K562 (cell line): ENCODE results near the gene RALA. TPM values are rescaled to one million over a fixed set of nuclear protein-coding genes. Genes with fewer than 3 reads are reported as not detected.

Source experiments
- BHLHE40 ChIP-seq: IDR thresholded peaks from 2 replicates; pipeline ENCODE4 v1.6.1; 2011; ENCODE audit warnings: low read length, improper control_type of control experiment
- CBX1 ChIP-seq: sonication (generic); IDR thresholded peaks from 2 replicates; pipeline ENCODE4 v1.6.1; 2016; ENCODE audit warnings: antibody characterized with exemption, low read depth, mild to moderate bottlenecking
- HNRNPH1 ChIP-seq: fragments of 200-400 bp; formaldehyde crosslinking; optimal IDR thresholded peaks from 2 replicates; pipeline ENCODE3; 2017; ENCODE audit warnings: low read depth, mild to moderate bottlenecking, low read length, moderate library complexity
- JUN ChIP-seq, 2 experiments: sonication (generic) in 1 of 2; formaldehyde crosslinking in 1 of 2; IDR thresholded peaks; 2 replicates each; pipeline versions ENCODE4 v1.6.1 to v1.8.0; 2012 to 2022; ENCODE audit warnings: borderline replicate concordance in 2 of 2, mild to moderate bottlenecking in 2 of 2, improper control_type of control experiment in 1 of 2, low read depth in 1 of 2, low read length in 1 of 2, missing genetic modification reagents in 1 of 2
- JUND ChIP-seq, 2 experiments: IDR thresholded peaks; 2 replicates in 1 of 2; 3 replicates in 1 of 2; pipeline ENCODE4 v1.6.1; 2011; ENCODE audit warnings: borderline replicate concordance in 2 of 2, low read depth in 2 of 2, low read length in 2 of 2, improper control_type of control experiment in 1 of 2, missing biosample characterization in 1 of 2, missing genetic modification characterization in 1 of 2, missing genetic modification reagents in 1 of 2
- PRPF4 ChIP-seq: fragments of 200-400 bp; formaldehyde crosslinking; IDR thresholded peaks from one replicate; pipeline ENCODE4 v1.6.1; 2017; ENCODE audit warnings: low read length, low read depth, mild to moderate bottlenecking; ENCODE audit not compliant: insufficient read depth, poor library complexity, severe bottlenecking
- RB1 ChIP-seq: fragments of 450-650 bp; IDR thresholded peaks from 2 replicates; pipeline ENCODE4 v1.6.1; 2017; ENCODE audit warnings: low read depth, mild to moderate bottlenecking
- RCOR1 ChIP-seq, 2 experiments: IDR thresholded peaks; 2 replicates each; pipeline ENCODE4 v1.6.1; 2012; ENCODE audit warnings: low read depth in 2 of 2, low read length in 2 of 2, borderline replicate concordance in 1 of 2, improper control_type of control experiment in 1 of 2
- TBP ChIP-seq: optimal IDR thresholded peaks from 2 replicates; pipeline ENCODE3; 2011; ENCODE audit warnings: low read depth, low read length, improper control_type of control experiment
- TFAM ChIP-seq: fragments of 250-450 bp; sonication (Bioruptor Pico); conservative IDR thresholded peaks from 2 replicates; pipeline ENCODE4 v1.5.0; 2021; ENCODE audit warnings: mild to moderate bottlenecking, moderate library complexity
- ZNF785 ChIP-seq: fragments of 250-450 bp; sonication (Bioruptor Pico); IDR thresholded peaks from 2 replicates; pipeline ENCODE4 v1.4.0; 2020; ENCODE audit warnings: mild to moderate bottlenecking
- polyA plus RNA-seq, 8 experiments: library from polyadenylated mRNA; depleted of rRNA in 4 of 8; stranded (reverse) in 5 of 8; unstranded in 3 of 8; fragments of >200 nt; fragmentation: Nextera tagmentation in 2 of 8; fragmentation: Illumina TruSeq in 1 of 8; extraction: Ambion mirVana in 2 of 8; extraction: Trizol in 1 of 8; gene quantifications; 2 replicates each; pipeline versions ENCODE4 v1.2.1 to v1.2.3, GENCODE V29; 2011 to 2014; ENCODE audit warnings: inconsistent platforms in 1 of 8, missing spikeins in 1 of 8
- total RNA-seq, 7 experiments: library from RNA; depleted of rRNA in 6 of 7; stranded (reverse); fragments of >200 nt in 6 of 7; fragmentation: Illumina TruSeq in 2 of 7; extraction: Trizol in 2 of 7; gene quantifications; 2 replicates each; pipeline versions ENCODE4 v1.2.1 to v1.2.3, GENCODE V29; 2011 to 2021; ENCODE audit warnings: low replicate concordance in 1 of 7
- TF ChIP-seq, protein P1 (sequence below), 2 experiments: fragments of 450-650 bp; conservative IDR thresholded peaks; 2 replicates each; pipeline ENCODE4 v1.6.1; 2017; ENCODE audit warnings: mild to moderate bottlenecking in 2 of 2, moderate library complexity in 2 of 2
- TF ChIP-seq, protein P2 (sequence below): fragments of 450-650 bp; conservative IDR thresholded peaks from 2 replicates; pipeline ENCODE4 v1.6.1; 2016; ENCODE audit warnings: missing genetic modification characterization, low read depth, mild to moderate bottlenecking, control low read depth, missing compliant biosample characterization
- TF ChIP-seq, protein P3 (sequence below): IDR thresholded peaks from 2 replicates; pipeline ENCODE4 v1.6.1; 2014; ENCODE audit warnings: antibody characterized with exemption
- TF ChIP-seq, protein P4 (sequence below): fragments of 250-450 bp; sonication (Bioruptor Pico); IDR thresholded peaks from 2 replicates; pipeline ENCODE4 v1.5.0; 2021; ENCODE audit warnings: mild to moderate bottlenecking, borderline replicate concordance

The RALA gene
- total and polyA plus RNA-seq, 9 of the 15 experiments (the other 6 are each of a cell fraction or from before 2014, with no cell fraction given): 7.2 to 28.0 (median 25.7) TPM

DNA sequence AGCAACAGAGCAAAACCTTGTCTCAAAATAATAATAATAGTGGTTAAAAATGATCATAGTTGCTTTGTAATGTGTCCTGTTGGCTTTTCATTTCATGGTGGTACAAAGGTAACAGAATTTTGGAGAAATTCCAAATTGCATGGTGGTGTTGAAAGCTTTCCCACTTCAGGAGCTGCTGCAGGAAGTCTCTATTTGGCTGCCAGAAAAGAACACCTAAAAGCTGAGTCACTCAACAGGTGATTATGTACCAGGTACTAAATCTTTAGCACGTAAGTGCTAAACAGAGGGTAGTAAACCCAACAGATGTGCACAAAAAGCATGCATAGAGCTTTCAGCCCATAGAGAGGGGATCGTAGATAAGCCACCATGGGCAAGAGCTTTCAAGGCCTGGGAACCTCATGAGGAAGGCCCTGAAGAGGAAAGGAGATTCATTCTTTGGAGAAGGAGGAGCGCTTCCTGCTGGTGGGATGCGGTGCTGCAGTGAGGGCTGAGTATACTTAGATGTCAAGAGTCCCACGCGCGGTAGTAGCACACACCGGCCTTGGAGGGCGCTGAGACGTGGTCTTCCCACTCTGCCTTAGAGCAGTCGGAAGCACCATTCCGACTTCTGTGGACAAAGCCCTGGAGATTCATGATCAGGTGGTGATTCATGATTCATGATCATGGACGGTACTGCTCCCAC is 118.7 kb downstream of the RALA start (continued):
- TF ChIP-seq, protein P1, sequence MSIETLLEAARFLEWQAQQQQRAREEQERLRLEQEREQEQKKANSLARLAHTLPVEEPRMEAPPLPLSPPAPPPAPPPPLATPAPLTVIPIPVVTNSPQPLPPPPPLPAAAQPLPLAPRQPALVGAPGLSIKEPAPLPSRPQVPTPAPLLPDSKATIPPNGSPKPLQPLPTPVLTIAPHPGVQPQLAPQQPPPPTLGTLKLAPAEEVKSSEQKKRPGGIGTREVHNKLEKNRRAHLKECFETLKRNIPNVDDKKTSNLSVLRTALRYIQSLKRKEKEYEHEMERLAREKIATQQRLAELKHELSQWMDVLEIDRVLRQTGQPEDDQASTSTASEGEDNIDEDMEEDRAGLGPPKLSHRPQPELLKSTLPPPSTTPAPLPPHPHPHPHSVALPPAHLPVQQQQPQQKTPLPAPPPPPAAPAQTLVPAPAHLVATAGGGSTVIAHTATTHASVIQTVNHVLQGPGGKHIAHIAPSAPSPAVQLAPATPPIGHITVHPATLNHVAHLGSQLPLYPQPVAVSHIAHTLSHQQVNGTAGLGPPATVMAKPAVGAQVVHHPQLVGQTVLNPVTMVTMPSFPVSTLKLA (conservative IDR thresholded peaks at IDR 0.05): no peak
- TF ChIP-seq PRPF4: no peak
- no peak for TF ChIP-seq ZNF785 (CRISPR knock-in tag)
- 0 out of 2 replicates have a peak, but pooled peaks have one; percentile 15 for TF ChIP-seq JUN (IDR thresholded peaks at IDR 0.05; ENCODE audit: borderline replicate concordance, low read depth, low read length)
- no peak for TF ChIP-seq JUN (CRISPR knock-in tag; IDR thresholded peaks at IDR 0.05; ENCODE audit: borderline replicate concordance)
- TF ChIP-seq HNRNPH1: no peak
- TF ChIP-seq, protein P2, sequence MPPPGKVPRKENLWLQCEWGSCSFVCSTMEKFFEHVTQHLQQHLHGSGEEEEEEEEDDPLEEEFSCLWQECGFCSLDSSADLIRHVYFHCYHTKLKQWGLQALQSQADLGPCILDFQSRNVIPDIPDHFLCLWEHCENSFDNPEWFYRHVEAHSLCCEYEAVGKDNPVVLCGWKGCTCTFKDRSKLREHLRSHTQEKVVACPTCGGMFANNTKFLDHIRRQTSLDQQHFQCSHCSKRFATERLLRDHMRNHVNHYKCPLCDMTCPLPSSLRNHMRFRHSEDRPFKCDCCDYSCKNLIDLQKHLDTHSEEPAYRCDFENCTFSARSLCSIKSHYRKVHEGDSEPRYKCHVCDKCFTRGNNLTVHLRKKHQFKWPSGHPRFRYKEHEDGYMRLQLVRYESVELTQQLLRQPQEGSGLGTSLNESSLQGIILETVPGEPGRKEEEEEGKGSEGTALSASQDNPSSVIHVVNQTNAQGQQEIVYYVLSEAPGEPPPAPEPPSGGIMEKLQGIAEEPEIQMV (tag): no peak
- no peak for TF ChIP-seq TFAM
- no peak for TF ChIP-seq CBX1
- 0 out of 4 replicates have a peak, but pooled peaks of 1 of the 2 experiments have one; percentile 46 for TF ChIP-seq RCOR1 (IDR thresholded peaks at IDR 0.05; ENCODE audit: borderline replicate concordance in 1 of 2, low read depth in 2 of 2, low read length in 2 of 2)
- no peak for TF ChIP-seq TBP
- TF ChIP-seq BHLHE40: no peak
- peak; percentile 26; the same call in 1 of the 2 replicates for TF ChIP-seq RB1
- TF ChIP-seq, protein P3, sequence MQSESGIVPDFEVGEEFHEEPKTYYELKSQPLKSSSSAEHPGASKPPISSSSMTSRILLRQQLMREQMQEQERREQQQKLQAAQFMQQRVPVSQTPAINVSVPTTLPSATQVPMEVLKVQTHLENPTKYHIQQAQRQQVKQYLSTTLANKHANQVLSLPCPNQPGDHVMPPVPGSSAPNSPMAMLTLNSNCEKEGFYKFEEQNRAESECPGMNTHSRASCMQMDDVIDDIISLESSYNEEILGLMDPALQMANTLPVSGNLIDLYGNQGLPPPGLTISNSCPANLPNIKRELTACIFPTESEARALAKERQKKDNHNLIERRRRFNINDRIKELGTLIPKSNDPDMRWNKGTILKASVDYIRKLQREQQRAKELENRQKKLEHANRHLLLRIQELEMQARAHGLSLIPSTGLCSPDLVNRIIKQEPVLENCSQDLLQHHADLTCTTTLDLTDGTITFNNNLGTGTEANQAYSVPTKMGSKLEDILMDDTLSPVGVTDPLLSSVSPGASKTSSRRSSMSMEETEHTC: no peak
- TF ChIP-seq, protein P4, sequence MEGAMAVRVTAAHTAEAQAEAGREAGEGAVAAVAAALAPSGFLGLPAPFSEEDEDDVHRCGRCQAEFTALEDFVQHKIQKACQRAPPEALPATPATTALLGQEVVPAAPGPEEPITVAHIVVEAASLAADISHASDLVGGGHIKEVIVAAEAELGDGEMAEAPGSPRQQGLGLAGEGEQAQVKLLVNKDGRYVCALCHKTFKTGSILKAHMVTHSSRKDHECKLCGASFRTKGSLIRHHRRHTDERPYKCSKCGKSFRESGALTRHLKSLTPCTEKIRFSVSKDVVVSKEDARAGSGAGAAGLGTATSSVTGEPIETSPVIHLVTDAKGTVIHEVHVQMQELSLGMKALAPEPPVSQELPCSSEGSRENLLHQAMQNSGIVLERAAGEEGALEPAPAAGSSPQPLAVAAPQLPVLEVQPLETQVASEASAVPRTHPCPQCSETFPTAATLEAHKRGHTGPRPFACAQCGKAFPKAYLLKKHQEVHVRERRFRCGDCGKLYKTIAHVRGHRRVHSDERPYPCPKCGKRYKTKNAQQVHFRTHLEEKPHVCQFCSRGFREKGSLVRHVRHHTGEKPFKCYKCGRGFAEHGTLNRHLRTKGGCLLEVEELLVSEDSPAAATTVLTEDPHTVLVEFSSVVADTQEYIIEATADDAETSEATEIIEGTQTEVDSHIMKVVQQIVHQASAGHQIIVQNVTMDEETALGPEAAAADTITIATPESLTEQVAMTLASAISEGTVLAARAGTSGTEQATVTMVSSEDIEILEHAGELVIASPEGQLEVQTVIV (CRISPR knock-in tag): no peak
- peak; percentile 44 for TF ChIP-seq JUND (IDR thresholded peaks at IDR 0.05; ENCODE audit: borderline replicate concordance, low read depth, low read length)
- no peak for TF ChIP-seq JUND (tag; IDR thresholded peaks at IDR 0.05; ENCODE audit: borderline replicate concordance, low read depth, low read length)
